H9 (cell line): ENCODE measurements around the gene FOXF2. TPM values are rescaled to one million over a fixed set of nuclear protein-coding genes. Genes with fewer than 3 reads are reported as not detected.

ENCODE experiments used
- DNase-seq: peaks from one replicate; pipeline ENCODE4 v3.0.0-alpha.2; 2017
- H2AFZ ChIP-seq: one replicate; pipeline ENCODE4 v1.6.1; 2013; ENCODE audit warnings: mild to moderate bottlenecking, low read length, control low read depth, moderate library complexity
- H2AK5ac ChIP-seq: 2 replicates; pipeline ENCODE4 v1.6.1; 2013; ENCODE audit warnings: low read length, control low read depth, mixed read lengths; ENCODE audit not compliant: insufficient read length
- H2BK120ac ChIP-seq: one replicate; pipeline ENCODE4 v1.6.1; 2013; ENCODE audit warnings: low read depth, mild to moderate bottlenecking, low read length, control low read depth, inconsistent platforms; ENCODE audit not compliant: poor library complexity, severe bottlenecking
- H2BK12ac ChIP-seq: 2 replicates; pipeline ENCODE4 v1.6.1; 2013; ENCODE audit warnings: low read length, control low read depth, mixed read lengths, low read depth; ENCODE audit not compliant: insufficient read length
- H2BK15ac ChIP-seq: 2 replicates; pipeline ENCODE4 v1.6.1; 2013; ENCODE audit warnings: low read depth, low read length, control low read depth
- H2BK20ac ChIP-seq: one replicate; pipeline ENCODE4 v1.6.1; 2013; ENCODE audit warnings: low read depth, mild to moderate bottlenecking, low read length, control low read depth, inconsistent platforms; ENCODE audit not compliant: poor library complexity, severe bottlenecking
- H2BK5ac ChIP-seq: 2 replicates; pipeline ENCODE4 v1.6.1; 2013; ENCODE audit warnings: low read length, control low read depth, mixed read lengths; ENCODE audit not compliant: insufficient read length
- H3K14ac ChIP-seq: 2 replicates; pipeline ENCODE4 v1.6.1; 2013; ENCODE audit warnings: low read length, control low read depth; ENCODE audit not compliant: insufficient read depth
- H3K18ac ChIP-seq: 2 replicates; pipeline ENCODE4 v1.6.1; 2013; ENCODE audit warnings: low read depth, mild to moderate bottlenecking, mixed read lengths, low read length, control low read depth; ENCODE audit not compliant: insufficient read length
- H3K23ac ChIP-seq: 2 replicates; pipeline ENCODE4 v1.6.1; 2013; ENCODE audit warnings: low read length, control low read depth, mixed read lengths, low read depth; ENCODE audit not compliant: insufficient read length
- H3K23me2 ChIP-seq: 2 replicates; pipeline ENCODE4 v1.6.1; 2013; ENCODE audit warnings: low read depth, mild to moderate bottlenecking, mixed read lengths, low read length, control low read depth; ENCODE audit not compliant: insufficient read length, poor library complexity, severe bottlenecking
- H3K27ac ChIP-seq: 2 replicates; pipeline ENCODE4 v1.5.1; 2013; ENCODE audit warnings: low read length, control low read depth, mixed read lengths, low read depth; ENCODE audit not compliant: insufficient read length
- H3K27me3 ChIP-seq: 2 replicates; pipeline ENCODE4 v1.6.1; 2013; ENCODE audit warnings: low read length, control low read depth, inconsistent platforms; ENCODE audit not compliant: insufficient read depth
- H3K4ac ChIP-seq: 2 replicates; pipeline ENCODE4 v1.6.1; 2013; ENCODE audit warnings: low read depth, mild to moderate bottlenecking, control low read depth, inconsistent platforms, low read length, moderate library complexity
- H3K4me1 ChIP-seq: 2 replicates; pipeline ENCODE4 v1.6.1; 2013; ENCODE audit warnings: low read length, control low read depth, inconsistent platforms; ENCODE audit not compliant: insufficient read depth
- H3K4me2 ChIP-seq: 2 replicates; pipeline ENCODE4 v1.6.1; 2013; ENCODE audit warnings: low read length, control low read depth, mixed read lengths; ENCODE audit not compliant: insufficient read length, insufficient read depth
- H3K56ac ChIP-seq: 2 replicates; pipeline ENCODE4 v1.6.1; 2013; ENCODE audit warnings: low read depth, mild to moderate bottlenecking, mixed read lengths, low read length, control low read depth; ENCODE audit not compliant: insufficient read length
- H3K79me1 ChIP-seq: 2 replicates; pipeline ENCODE4 v1.6.1; 2013; ENCODE audit warnings: low read depth, mild to moderate bottlenecking, moderate library complexity, low read length, control low read depth, inconsistent platforms; ENCODE audit not compliant: insufficient read depth, poor library complexity, severe bottlenecking
- H3K79me2 ChIP-seq: 2 replicates; pipeline ENCODE4 v1.6.1; 2013; ENCODE audit warnings: low read length, control low read depth, inconsistent platforms; ENCODE audit not compliant: insufficient read depth
- H3K9ac ChIP-seq: 2 replicates; pipeline ENCODE4 v1.6.1; 2013; ENCODE audit warnings: low read length, control low read depth, mixed read lengths; ENCODE audit not compliant: insufficient read length; ENCODE audit errors: extremely low read depth
- H3K9me3 ChIP-seq: one replicate; pipeline ENCODE4 v1.6.1; 2013; ENCODE audit warnings: low read depth, low read length, inconsistent platforms; ENCODE audit not compliant: control insufficient read depth
- H3T11ph ChIP-seq: one replicate; pipeline ENCODE4 v1.6.1; 2013; ENCODE audit warnings: mild to moderate bottlenecking, low read length, control low read depth, inconsistent platforms
- H4K20me1 ChIP-seq: one replicate; pipeline ENCODE4 v1.6.1; 2013; ENCODE audit not compliant: control insufficient read depth, insufficient read length, insufficient read depth
- H4K5ac ChIP-seq: 2 replicates; pipeline ENCODE4 v1.6.1; 2013; ENCODE audit warnings: low read depth, mild to moderate bottlenecking, mixed read lengths, low read length, control low read depth; ENCODE audit not compliant: insufficient read length
- H4K8ac ChIP-seq: replicated peaks from 2 replicates; pipeline ENCODE4 v1.6.1; 2013; ENCODE audit warnings: low read length, control low read depth, mixed read lengths, low read depth; ENCODE audit not compliant: insufficient read length
- H4K91ac ChIP-seq: 2 replicates; pipeline ENCODE4 v1.6.1; 2013; ENCODE audit warnings: low read depth, mild to moderate bottlenecking, moderate library complexity, mixed read lengths, low read length, control low read depth; ENCODE audit not compliant: insufficient read length
- H3K27ac Mint-ChIP-seq, 3 experiments: 2 replicates in 2 of 3; 3 replicates in 1 of 3; pipeline ENCODE4 v1.8.0; 2020 to 2021; ENCODE audit warnings: mixed read lengths in 3 of 3, mild to moderate bottlenecking in 1 of 3, moderate library complexity in 1 of 3
- H3K27me3 Mint-ChIP-seq: 2 replicates; pipeline ENCODE4 v1.8.0; 2021; ENCODE audit warnings: low read depth, mild to moderate bottlenecking, moderate library complexity, mixed read lengths
- H3K36me3 Mint-ChIP-seq, 3 experiments: 2 replicates in 2 of 3; 3 replicates in 1 of 3; pipeline ENCODE4 v1.8.0; 2020 to 2021; ENCODE audit warnings: low read depth in 3 of 3, mixed read lengths in 3 of 3; ENCODE audit not compliant: insufficient read depth in 1 of 3
- H3K4me1 Mint-ChIP-seq, 2 experiments: 2 replicates each; pipeline ENCODE4 v1.8.0; 2020; ENCODE audit warnings: mixed read lengths in 2 of 2
- H3K4me3 Mint-ChIP-seq, 2 experiments: 2 replicates in 1 of 2; 3 replicates in 1 of 2; pipeline ENCODE4 v1.8.0; 2020 to 2021; ENCODE audit warnings: mild to moderate bottlenecking in 2 of 2, mixed read lengths in 2 of 2, moderate library complexity in 1 of 2
- H3K9me3 Mint-ChIP-seq, 2 experiments: 2 replicates in 1 of 2; 3 replicates in 1 of 2; pipeline ENCODE4 v1.8.0; 2020; ENCODE audit warnings: mild to moderate bottlenecking in 2 of 2, mixed read lengths in 2 of 2, moderate library complexity in 1 of 2
- CTCF ChIP-seq: fragments of 200-600 bp; sonication (generic); conservative IDR thresholded peaks from 3 replicates; pipeline ENCODE4 v1.8.0; 2021; ENCODE audit warnings: antibody characterized with exemption, mild to moderate bottlenecking
- WGBS: extraction: QIAGEN DNeasy Blood & Tissue Kit; methylation state at CpG from one replicate; pipeline ENCODE4 v1.1.7; 2013; ENCODE audit warnings: missing lambda C conversion rate, low lambda C conversion rate, mixed read lengths; ENCODE audit not compliant: insufficient read length; ENCODE audit errors: extremely low coverage; 5-methylcytosine and 5-hydroxymethylcytosine counted together
- total RNA-seq: library from RNA; stranded (reverse); gene quantifications from 2 replicates; pipeline ENCODE4 v1.2.1, GENCODE V29; 2021

The FOXF2 gene
- total RNA-seq, 1 experiment from 2014 or later: not detected

GRCh38 chr6:1395506-1395905, 6.1 kb downstream of the FOXF2 start:
- DNase-seq: no peak
- no peaks in the 10 kb centered on the region for H3K4me1 ChIP-seq
- H3K23me2 ChIP-seq: no peaks in the 10 kb centered on the region
- no peak overlapping the region for H3K18ac ChIP-seq
- no peaks in the 10 kb centered on the region for H3K79me2 ChIP-seq
- H3K27ac ChIP-seq: no peak overlapping the region
- no peak overlapping the region for H2BK20ac ChIP-seq
- no peaks in the 10 kb centered on the region for H3K36me3 Mint-ChIP-seq
- WGBS: no CpG with 5 or more reads among the region's 4 CpGs
- no peak overlapping the region for H4K8ac ChIP-seq
- no peak overlapping the region for H2BK5ac ChIP-seq
- H3K4ac ChIP-seq: no peak overlapping the region
- H4K5ac ChIP-seq: no peak overlapping the region
- no peak overlapping the region for H2BK120ac ChIP-seq
- no peak overlapping the region for H4K91ac ChIP-seq
- no peak overlapping the region for H3K56ac ChIP-seq
- H3K79me1 ChIP-seq: no peaks in the 10 kb centered on the region
- H2AFZ ChIP-seq: no peak overlapping the region
- H3K9me3 Mint-ChIP-seq: peaks cover 2 to 19% of the 10 kb centered on the region in 2 experiments; a peak in 3 of 5 replicates
- H3K27me3 ChIP-seq: peaks cover 77% of the 10 kb centered on the region
- no peak overlapping the region for H3K27ac Mint-ChIP-seq
- H2BK15ac ChIP-seq: no peak overlapping the region
- H3K9me3 ChIP-seq: no peaks in the 10 kb centered on the region
- no peak overlapping the region for H2AK5ac ChIP-seq
- no peak overlapping the region for H3K4me2 ChIP-seq
- no peak overlapping the region for H2BK12ac ChIP-seq
- no peak overlapping the region for H3T11ph ChIP-seq
- no peaks in the 10 kb centered on the region for H4K20me1 ChIP-seq
- H3K9ac ChIP-seq: no peak overlapping the region
- peaks cover 0 to 20% of the 10 kb centered on the region in 2 experiments; a peak in 3 of 4 replicates for H3K4me1 Mint-ChIP-seq
- H3K23ac ChIP-seq: no peak overlapping the region
- H3K27me3 Mint-ChIP-seq: peaks cover 99% of the 10 kb centered on the region
- H3K14ac ChIP-seq: no peak overlapping the region
- TF ChIP-seq CTCF: no peak
- no peak overlapping the region for H3K4me3 Mint-ChIP-seq
